Measurements from ENCODE around the gene GET3. TPM values are rescaled to one million over a fixed set of nuclear protein-coding genes. Genes with fewer than 3 reads are reported as not detected.
"Not testable (repeated sequence)": the region's sequence is repeated elsewhere in the genome, so short reads cannot be mapped to it uniquely, and the experiment has no call there.

The GET3 gene
- polyA plus RNA-seq, 4 donors = 76.8 to 108 (median 91.6) TPM

DNA sequence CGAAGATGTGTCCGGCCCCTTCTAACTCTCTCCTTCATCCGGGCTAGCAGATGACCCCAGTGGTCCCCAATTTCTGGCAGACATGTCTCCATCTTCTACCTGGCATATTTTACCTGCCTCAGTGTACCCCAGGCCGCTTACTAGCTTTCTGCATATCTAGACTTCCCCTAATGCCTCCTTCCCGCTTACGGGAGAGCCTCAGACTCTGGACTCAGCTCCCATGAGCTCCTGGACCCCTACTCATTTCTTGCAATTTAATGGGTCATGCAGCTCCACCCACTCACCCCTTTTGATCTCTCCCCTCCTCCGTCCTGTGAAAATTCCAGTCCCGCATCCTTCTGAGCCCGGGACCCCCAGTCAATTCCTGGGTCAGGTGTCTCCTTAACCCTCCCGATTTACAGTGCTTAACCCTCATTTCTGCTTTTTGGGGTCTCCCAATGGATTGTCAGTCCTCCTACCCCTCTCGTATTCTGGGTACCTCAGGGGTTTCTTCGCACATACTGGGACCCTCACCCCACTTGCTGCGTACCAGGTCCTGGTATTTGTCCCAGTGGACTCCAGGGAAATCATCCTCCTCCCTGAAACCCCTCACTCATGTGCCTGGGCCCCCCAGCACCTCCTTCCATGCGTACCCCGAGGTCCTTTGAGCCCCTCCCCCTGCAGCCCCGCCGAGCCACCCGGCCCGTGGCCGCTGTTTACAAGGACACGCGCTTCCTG, 53.5 kb downstream of the GET3 start:
- DNase-seq (ENCODE audit: low read depth in 4 of 4, low spot score in 2 of 4) = no peak

GRCh38 chr19:12791345-12792050, 54.2 kb downstream of the GET3 start, which contains the start of gene JUNB:
Gene JUNB, plus strand, starts transcription at chr19:12791486. Its CDS starts 286 bp downstream, at chr19:12791772.
- peak in 2 of 4 donors; percentile 85 to 88 for DNase-seq (ENCODE audit: low read depth in 4 of 4, low spot score in 2 of 4)

- DNase-seq (ENCODE audit: low read depth in 4 of 4, low spot score in 2 of 4) = no peak
Observed at GRCh38 chr19:12792051-12792852, 55.0 kb downstream of the GET3 start.

- no peak for DNase-seq (ENCODE audit: low read depth in 4 of 4, low spot score in 2 of 4)
Observed at GRCh38 chr19:12792853-12793289, 55.6 kb downstream of the GET3 start.

GRCh38 chr19:12793290-12794195, 56.2 kb downstream of the GET3 start:
- peak in 1 of 4 donors; percentile 88 for DNase-seq (ENCODE audit: low read depth in 4 of 4, low spot score in 2 of 4)

DNA sequence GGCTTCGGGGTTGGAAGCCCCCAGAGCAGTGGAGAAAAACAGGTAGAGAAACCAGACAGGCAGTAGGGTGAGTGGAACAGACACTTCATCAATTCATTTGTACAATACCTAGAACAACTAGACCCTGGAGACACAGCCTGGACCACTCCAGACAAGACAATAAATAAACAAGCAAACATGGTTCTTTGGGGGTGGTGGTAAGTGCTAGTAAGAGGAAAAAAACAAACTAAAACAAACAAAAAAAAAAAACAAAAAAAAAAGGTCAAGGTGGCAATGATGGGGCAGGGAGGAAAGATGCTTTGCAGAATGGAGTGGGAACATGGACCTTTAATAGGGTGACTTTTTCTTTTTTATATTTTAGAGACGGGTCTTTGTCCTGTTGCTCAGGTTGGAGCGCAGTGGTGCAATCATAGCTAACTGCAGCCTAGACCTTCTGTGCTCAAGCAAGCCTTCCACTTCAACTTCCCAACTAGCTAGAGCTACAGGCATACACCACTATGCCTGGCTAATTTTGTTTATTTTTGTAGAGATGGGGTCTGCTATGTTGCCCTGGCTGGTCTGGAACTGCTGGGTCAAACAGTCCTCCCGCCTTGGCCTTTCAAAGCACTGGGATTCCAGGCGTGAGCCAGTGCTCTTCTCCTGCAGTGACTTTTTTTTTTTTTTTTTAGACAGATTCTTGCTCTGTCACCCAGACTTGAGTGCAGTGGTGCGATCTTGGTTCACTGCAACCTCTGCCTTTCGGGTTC, 57.1 kb downstream of the GET3 start:
- DNase-seq (ENCODE audit: low read depth in 4 of 4, low spot score in 2 of 4) = no peak

- DNase-seq (ENCODE audit: low read depth in 4 of 4, low spot score in 2 of 4) = no peak
Observed at GRCh38 chr19:12794971-12795381, 57.7 kb downstream of the GET3 start.

GRCh38 chr19:12796146-12797071, 59.1 kb downstream of the GET3 start:
- DNase-seq (ENCODE audit: low read depth in 4 of 4, low spot score in 2 of 4) = no peak

- no peak for DNase-seq (ENCODE audit: low read depth in 4 of 4, low spot score in 2 of 4)
Observed at GRCh38 chr19:12797141-12797587, 59.9 kb downstream of the GET3 start.

- DNase-seq (ENCODE audit: low read depth in 4 of 4, low spot score in 2 of 4) = not testable (repeated sequence)
Observed at GRCh38 chr19:12797607-12798006, 60.3 kb downstream of the GET3 start.

Other genes starting within 250 kb of the GET3 start
- gene ZNF564, start 186.0 kb upstream of the GET3 start, polyA plus RNA-seq (ENCODE audit: insufficient read length in 4 of 4) = 10 to 100 TPM; 11.1 to 14.6 (median 13.4) TPM
- gene ZNF490, start 126.7 kb upstream of the GET3 start, polyA plus RNA-seq (ENCODE audit: insufficient read length in 4 of 4) = 1 to 10 TPM; 3.5 to 6.4 (median 5.7) TPM
- gene ZNF791, start 126.6 kb upstream of the GET3 start, polyA plus RNA-seq (ENCODE audit: insufficient read length in 4 of 4) = 10 to 100 TPM; 13.7 to 26.7 (median 20.9) TPM
- 10 to 100 TPM; 23.6 to 35.9 (median 33.6) TPM for gene MAN2B1, start 70.8 kb upstream of the GET3 start, polyA plus RNA-seq (ENCODE audit: insufficient read length in 4 of 4)
- gene WDR83, start 70.7 kb upstream of the GET3 start, polyA plus RNA-seq (ENCODE audit: insufficient read length in 4 of 4) = 10 to 100 TPM; 12.0 to 30.5 (median 22.5) TPM
- 10 to 100 TPM; 72.6 to 98.7 (median 85.4) TPM for gene DHPS, start 55.6 kb upstream of the GET3 start, polyA plus RNA-seq (ENCODE audit: insufficient read length in 4 of 4)
- under 1 TPM in 1 of 4 donors, not detected in 3; 0.49 TPM for gene GNG14, start 49.5 kb upstream of the GET3 start, polyA plus RNA-seq (ENCODE audit: insufficient read length in 4 of 4)
- gene FBXW9, start 40.9 kb upstream of the GET3 start, polyA plus RNA-seq (ENCODE audit: insufficient read length in 4 of 4) = 10 to 100 TPM; 13.6 to 18.8 (median 16.2) TPM
- 10 to 100 TPM; 55.5 to 98.6 (median 72.3) TPM for gene TNPO2, start 13.6 kb upstream of the GET3 start, polyA plus RNA-seq (ENCODE audit: insufficient read length in 4 of 4)
- gene TRIR, start 2.8 kb upstream of the GET3 start, polyA plus RNA-seq (ENCODE audit: insufficient read length in 4 of 4) = 100 to 1,000 TPM; 143 to 230 (median 189) TPM
- gene BEST2, start 14.3 kb downstream of the GET3 start, polyA plus RNA-seq (ENCODE audit: insufficient read length in 4 of 4) = under 1 TPM in 2 of 4 donors, not detected in 2; 0.13 to 0.14 TPM
- 10 to 100 TPM; 34.6 to 85.0 (median 63.2) TPM for gene HOOK2, start 38.1 kb downstream of the GET3 start, polyA plus RNA-seq (ENCODE audit: insufficient read length in 4 of 4)
- 10 to 100 TPM; 15.6 to 78.0 (median 30.9) TPM for gene JUNB, start 54.0 kb downstream of the GET3 start, polyA plus RNA-seq (ENCODE audit: insufficient read length in 4 of 4)
- 100 to 1,000 TPM; 294 to 388 (median 320) TPM for gene PRDX2, start 64.3 kb downstream of the GET3 start, polyA plus RNA-seq (ENCODE audit: insufficient read length in 4 of 4)
- 10 to 100 TPM in 2 of 4 donors, 1 to 10 TPM in 2; 5.4 to 10.8 (median 8.0) TPM for gene THSD8, start 64.6 kb downstream of the GET3 start, polyA plus RNA-seq (ENCODE audit: insufficient read length in 4 of 4)
- gene RNASEH2A, start 69.1 kb downstream of the GET3 start, polyA plus RNA-seq (ENCODE audit: insufficient read length in 4 of 4) = 10 to 100 TPM; 29.1 to 45.7 (median 35.3) TPM
- under 1 TPM in 1 of 4 donors, not detected in 3; 0.08 TPM for gene RTBDN, start 97.1 kb downstream of the GET3 start, polyA plus RNA-seq (ENCODE audit: insufficient read length in 4 of 4)
- gene MAST1, start 101.0 kb downstream of the GET3 start, polyA plus RNA-seq (ENCODE audit: insufficient read length in 4 of 4) = 1 to 10 TPM in 3 of 4 donors, under 1 TPM in 1; 0.92 to 2.0 (median 1.3) TPM
- gene DNASE2, start 144.0 kb downstream of the GET3 start, polyA plus RNA-seq (ENCODE audit: insufficient read length in 4 of 4) = 10 to 100 TPM in 3 of 4 donors, 1 to 10 TPM in 1; 9.7 to 15.3 (median 12.6) TPM
- under 1 TPM; 0.22 to 0.99 (median 0.42) TPM for gene KLF1, start 149.7 kb downstream of the GET3 start, polyA plus RNA-seq (ENCODE audit: insufficient read length in 4 of 4)
- gene GCDH, start 153.7 kb downstream of the GET3 start, polyA plus RNA-seq (ENCODE audit: insufficient read length in 4 of 4) = 10 to 100 TPM; 27.4 to 38.4 (median 35.4) TPM
- 1 to 10 TPM; 2.2 to 4.7 (median 3.3) TPM for gene SYCE2, start 181.8 kb downstream of the GET3 start, polyA plus RNA-seq (ENCODE audit: insufficient read length in 4 of 4)
- 10 to 100 TPM; 41.7 to 67.4 (median 55.2) TPM for gene FARSA, start 196.2 kb downstream of the GET3 start, polyA plus RNA-seq (ENCODE audit: insufficient read length in 4 of 4)
- gene CALR, start 201.1 kb downstream of the GET3 start, polyA plus RNA-seq (ENCODE audit: insufficient read length in 4 of 4) = 100 to 1,000 TPM; 819 to 974 (median 899) TPM
- gene RAD23A, start 208.4 kb downstream of the GET3 start, polyA plus RNA-seq (ENCODE audit: insufficient read length in 4 of 4) = 100 to 1,000 TPM in 1 of 4 donors, 10 to 100 TPM in 3; 61.9 to 102 (median 87.3) TPM
- gene GADD45GIP1, start 219.7 kb downstream of the GET3 start, polyA plus RNA-seq (ENCODE audit: insufficient read length in 4 of 4) = 10 to 100 TPM; 29.9 to 54.1 (median 39.2) TPM
- gene DAND5, start 232.1 kb downstream of the GET3 start, polyA plus RNA-seq (ENCODE audit: insufficient read length in 4 of 4) = under 1 TPM in 3 of 4 donors, not detected in 1; 0.08 to 0.28 (median 0.13) TPM

Data from left renal cortex interstitium (tissue), 4 donors.